ENCODE measurements around the gene PTGFRN.

PTGFRN gene

GRCh38 chr1:116934586-116935207 lies 25.0 kb downstream of the PTGFRN start:
- TF ChIP-seq CTCF (IDR thresholded peaks at IDR 0.05): no peak

GRCh38 chr1:116938216-116938615 lies 28.5 kb downstream of the PTGFRN start:
- no peak for TF ChIP-seq CTCF (IDR thresholded peaks at IDR 0.05)

DNA sequence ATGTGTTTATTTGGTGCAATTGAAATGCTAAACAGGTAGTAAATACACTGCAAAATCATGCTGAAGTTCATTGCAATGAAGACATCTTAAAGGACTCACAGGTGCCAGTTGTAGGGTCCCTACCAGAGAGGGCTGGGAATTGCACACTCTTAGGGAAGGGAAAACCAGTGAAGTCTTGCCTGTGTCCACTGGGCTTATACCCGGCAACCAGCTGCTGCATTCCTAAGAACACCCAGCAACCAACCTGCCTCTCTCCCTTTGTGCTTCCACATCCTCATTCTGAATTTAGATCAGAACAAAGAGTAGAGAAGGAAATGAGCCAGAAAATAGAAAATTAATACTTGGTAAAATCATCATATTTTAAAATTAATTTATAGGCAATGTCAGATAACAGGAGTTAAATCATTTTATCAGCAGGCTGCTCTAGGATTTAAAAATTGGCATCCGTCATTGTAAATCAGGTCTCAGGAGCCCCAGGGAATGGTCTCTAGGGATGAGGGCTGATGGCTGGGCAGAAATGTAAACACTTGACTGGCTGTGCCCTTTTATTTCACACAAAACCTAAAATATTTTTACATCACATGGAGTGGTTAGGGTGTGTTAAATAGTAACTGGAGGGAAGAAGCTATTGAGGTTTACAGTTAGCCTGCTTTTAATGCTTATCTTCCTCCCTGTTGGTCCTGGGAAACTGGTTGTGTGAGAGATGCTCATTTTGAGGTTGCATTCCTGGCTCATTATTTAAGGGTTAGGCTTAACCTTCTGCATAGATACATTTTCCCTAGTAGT lies 31.3 kb downstream of the PTGFRN start:
- no peak for TF ChIP-seq CTCF (IDR thresholded peaks at IDR 0.05)

GRCh38 chr1:116941670-116942069 lies 32.0 kb downstream of the PTGFRN start:
- TF ChIP-seq CTCF (IDR thresholded peaks at IDR 0.05): no peak

DNA sequence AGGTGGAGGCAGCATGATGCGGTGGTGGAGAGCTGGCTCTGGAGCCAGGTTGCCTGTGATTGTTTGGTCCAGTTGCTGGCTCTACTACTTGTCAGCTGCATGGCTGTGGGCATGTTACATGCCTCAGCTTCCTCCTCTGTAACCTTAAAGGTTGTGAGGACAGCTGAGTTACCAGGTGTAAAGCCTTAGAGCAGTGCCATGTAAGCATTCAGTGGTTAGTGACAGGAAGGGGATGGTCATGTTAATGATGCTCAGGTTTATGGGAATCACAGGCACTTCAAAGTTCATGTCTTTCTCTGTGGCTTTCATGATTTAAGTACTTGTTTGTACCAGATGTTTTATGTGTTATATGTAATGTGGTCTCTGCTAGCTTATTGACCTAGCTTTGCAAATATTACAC lies 32.6 kb downstream of the PTGFRN start:
- no peak for TF ChIP-seq CTCF (IDR thresholded peaks at IDR 0.05)

DNA sequence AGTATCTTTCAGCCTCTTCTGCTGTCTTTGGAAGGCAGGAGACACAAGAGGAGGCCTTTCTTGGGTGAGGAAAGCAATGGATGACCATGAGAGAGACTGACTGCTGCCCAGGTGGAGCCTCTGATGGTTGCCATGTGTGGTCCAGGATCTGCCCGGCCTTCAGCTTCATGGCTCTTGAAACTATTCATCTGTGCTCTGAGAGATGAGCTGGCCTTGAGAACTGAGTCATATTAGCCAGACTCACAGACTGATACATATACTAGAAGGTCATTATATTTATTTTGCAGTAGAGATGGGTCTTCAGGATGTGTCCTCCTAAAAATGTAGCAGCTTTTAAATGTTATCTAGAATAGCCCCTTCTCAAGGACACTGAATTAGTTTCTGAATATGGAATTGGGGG lies 33.7 kb downstream of the PTGFRN start:
- TF ChIP-seq CTCF (IDR thresholded peaks at IDR 0.05): no peak

DNA sequence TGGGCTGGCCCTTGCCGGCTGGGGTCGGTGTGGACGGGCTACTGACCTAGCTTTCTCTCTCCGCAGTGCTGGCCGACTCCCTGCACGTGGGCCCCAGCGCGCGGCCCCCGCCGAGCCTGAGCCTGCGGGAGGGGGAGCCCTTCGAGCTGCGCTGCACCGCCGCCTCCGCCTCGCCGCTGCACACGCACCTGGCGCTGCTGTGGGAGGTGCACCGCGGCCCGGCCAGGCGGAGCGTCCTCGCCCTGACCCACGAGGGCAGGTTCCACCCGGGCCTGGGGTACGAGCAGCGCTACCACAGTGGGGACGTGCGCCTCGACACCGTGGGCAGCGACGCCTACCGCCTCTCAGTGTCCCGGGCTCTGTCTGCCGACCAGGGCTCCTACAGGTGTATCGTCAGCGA lies 34.9 kb downstream of the PTGFRN start:
- no peak for TF ChIP-seq CTCF (IDR thresholded peaks at IDR 0.05)
